H9 (cell line): Measurements from ENCODE around the gene MIGA1. TPM values are rescaled to one million over a fixed set of nuclear protein-coding genes. Genes with fewer than 3 reads are reported as not detected.
"Not testable (repeated sequence)": the region's sequence is repeated elsewhere in the genome, so short reads cannot be mapped to it uniquely, and the experiment has no call there.

Source experiments
- DNase-seq: peaks from one replicate; pipeline ENCODE4 v3.0.0-alpha.2; 2017
- H2AFZ ChIP-seq: one replicate; pipeline ENCODE4 v1.6.1; 2013; ENCODE audit warnings: mild to moderate bottlenecking, low read length, control low read depth, moderate library complexity
- H2AK5ac ChIP-seq: 2 replicates; pipeline ENCODE4 v1.6.1; 2013; ENCODE audit warnings: low read length, control low read depth, mixed read lengths; ENCODE audit not compliant: insufficient read length
- H2BK120ac ChIP-seq: one replicate; pipeline ENCODE4 v1.6.1; 2013; ENCODE audit warnings: low read depth, mild to moderate bottlenecking, low read length, control low read depth, inconsistent platforms; ENCODE audit not compliant: poor library complexity, severe bottlenecking
- H2BK12ac ChIP-seq: 2 replicates; pipeline ENCODE4 v1.6.1; 2013; ENCODE audit warnings: low read length, control low read depth, mixed read lengths, low read depth; ENCODE audit not compliant: insufficient read length
- H2BK15ac ChIP-seq: 2 replicates; pipeline ENCODE4 v1.6.1; 2013; ENCODE audit warnings: low read depth, low read length, control low read depth
- H2BK20ac ChIP-seq: one replicate; pipeline ENCODE4 v1.6.1; 2013; ENCODE audit warnings: low read depth, mild to moderate bottlenecking, low read length, control low read depth, inconsistent platforms; ENCODE audit not compliant: poor library complexity, severe bottlenecking
- H2BK5ac ChIP-seq: 2 replicates; pipeline ENCODE4 v1.6.1; 2013; ENCODE audit warnings: low read length, control low read depth, mixed read lengths; ENCODE audit not compliant: insufficient read length
- H3K14ac ChIP-seq: 2 replicates; pipeline ENCODE4 v1.6.1; 2013; ENCODE audit warnings: low read length, control low read depth; ENCODE audit not compliant: insufficient read depth
- H3K18ac ChIP-seq: 2 replicates; pipeline ENCODE4 v1.6.1; 2013; ENCODE audit warnings: low read depth, mild to moderate bottlenecking, mixed read lengths, low read length, control low read depth; ENCODE audit not compliant: insufficient read length
- H3K23ac ChIP-seq: 2 replicates; pipeline ENCODE4 v1.6.1; 2013; ENCODE audit warnings: low read length, control low read depth, mixed read lengths, low read depth; ENCODE audit not compliant: insufficient read length
- H3K23me2 ChIP-seq: 2 replicates; pipeline ENCODE4 v1.6.1; 2013; ENCODE audit warnings: low read depth, mild to moderate bottlenecking, mixed read lengths, low read length, control low read depth; ENCODE audit not compliant: insufficient read length, poor library complexity, severe bottlenecking
- H3K27ac ChIP-seq: 2 replicates; pipeline ENCODE4 v1.5.1; 2013; ENCODE audit warnings: low read length, control low read depth, mixed read lengths, low read depth; ENCODE audit not compliant: insufficient read length
- H3K27me3 ChIP-seq: 2 replicates; pipeline ENCODE4 v1.6.1; 2013; ENCODE audit warnings: low read length, control low read depth, inconsistent platforms; ENCODE audit not compliant: insufficient read depth
- H3K4ac ChIP-seq: 2 replicates; pipeline ENCODE4 v1.6.1; 2013; ENCODE audit warnings: low read depth, mild to moderate bottlenecking, control low read depth, inconsistent platforms, low read length, moderate library complexity
- H3K4me1 ChIP-seq: 2 replicates; pipeline ENCODE4 v1.6.1; 2013; ENCODE audit warnings: low read length, control low read depth, inconsistent platforms; ENCODE audit not compliant: insufficient read depth
- H3K4me2 ChIP-seq: 2 replicates; pipeline ENCODE4 v1.6.1; 2013; ENCODE audit warnings: low read length, control low read depth, mixed read lengths; ENCODE audit not compliant: insufficient read length, insufficient read depth
- H3K56ac ChIP-seq: 2 replicates; pipeline ENCODE4 v1.6.1; 2013; ENCODE audit warnings: low read depth, mild to moderate bottlenecking, mixed read lengths, low read length, control low read depth; ENCODE audit not compliant: insufficient read length
- H3K79me1 ChIP-seq: 2 replicates; pipeline ENCODE4 v1.6.1; 2013; ENCODE audit warnings: low read depth, mild to moderate bottlenecking, moderate library complexity, low read length, control low read depth, inconsistent platforms; ENCODE audit not compliant: insufficient read depth, poor library complexity, severe bottlenecking
- H3K79me2 ChIP-seq: 2 replicates; pipeline ENCODE4 v1.6.1; 2013; ENCODE audit warnings: low read length, control low read depth, inconsistent platforms; ENCODE audit not compliant: insufficient read depth
- H3K9ac ChIP-seq: 2 replicates; pipeline ENCODE4 v1.6.1; 2013; ENCODE audit warnings: low read length, control low read depth, mixed read lengths; ENCODE audit not compliant: insufficient read length; ENCODE audit errors: extremely low read depth
- H3K9me3 ChIP-seq: one replicate; pipeline ENCODE4 v1.6.1; 2013; ENCODE audit warnings: low read depth, low read length, inconsistent platforms; ENCODE audit not compliant: control insufficient read depth
- H3T11ph ChIP-seq: one replicate; pipeline ENCODE4 v1.6.1; 2013; ENCODE audit warnings: mild to moderate bottlenecking, low read length, control low read depth, inconsistent platforms
- H4K20me1 ChIP-seq: one replicate; pipeline ENCODE4 v1.6.1; 2013; ENCODE audit not compliant: control insufficient read depth, insufficient read length, insufficient read depth
- H4K5ac ChIP-seq: 2 replicates; pipeline ENCODE4 v1.6.1; 2013; ENCODE audit warnings: low read depth, mild to moderate bottlenecking, mixed read lengths, low read length, control low read depth; ENCODE audit not compliant: insufficient read length
- H4K8ac ChIP-seq: replicated peaks from 2 replicates; pipeline ENCODE4 v1.6.1; 2013; ENCODE audit warnings: low read length, control low read depth, mixed read lengths, low read depth; ENCODE audit not compliant: insufficient read length
- H4K91ac ChIP-seq: 2 replicates; pipeline ENCODE4 v1.6.1; 2013; ENCODE audit warnings: low read depth, mild to moderate bottlenecking, moderate library complexity, mixed read lengths, low read length, control low read depth; ENCODE audit not compliant: insufficient read length
- H3K27ac Mint-ChIP-seq, 3 experiments: 2 replicates in 2 of 3; 3 replicates in 1 of 3; pipeline ENCODE4 v1.8.0; 2020 to 2021; ENCODE audit warnings: mixed read lengths in 3 of 3, mild to moderate bottlenecking in 1 of 3, moderate library complexity in 1 of 3
- H3K27me3 Mint-ChIP-seq: 2 replicates; pipeline ENCODE4 v1.8.0; 2021; ENCODE audit warnings: low read depth, mild to moderate bottlenecking, moderate library complexity, mixed read lengths
- H3K36me3 Mint-ChIP-seq, 3 experiments: 2 replicates in 2 of 3; 3 replicates in 1 of 3; pipeline ENCODE4 v1.8.0; 2020 to 2021; ENCODE audit warnings: low read depth in 3 of 3, mixed read lengths in 3 of 3; ENCODE audit not compliant: insufficient read depth in 1 of 3
- H3K4me1 Mint-ChIP-seq, 2 experiments: 2 replicates each; pipeline ENCODE4 v1.8.0; 2020; ENCODE audit warnings: mixed read lengths in 2 of 2
- H3K4me3 Mint-ChIP-seq, 2 experiments: 2 replicates in 1 of 2; 3 replicates in 1 of 2; pipeline ENCODE4 v1.8.0; 2020 to 2021; ENCODE audit warnings: mild to moderate bottlenecking in 2 of 2, mixed read lengths in 2 of 2, moderate library complexity in 1 of 2
- H3K9me3 Mint-ChIP-seq, 2 experiments: 2 replicates in 1 of 2; 3 replicates in 1 of 2; pipeline ENCODE4 v1.8.0; 2020; ENCODE audit warnings: mild to moderate bottlenecking in 2 of 2, mixed read lengths in 2 of 2, moderate library complexity in 1 of 2
- WGBS: extraction: QIAGEN DNeasy Blood & Tissue Kit; methylation state at CpG from one replicate; pipeline ENCODE4 v1.1.7; 2013; ENCODE audit warnings: missing lambda C conversion rate, low lambda C conversion rate, mixed read lengths; ENCODE audit not compliant: insufficient read length; ENCODE audit errors: extremely low coverage; 5-methylcytosine and 5-hydroxymethylcytosine counted together
- total RNA-seq: library from RNA; stranded (reverse); gene quantifications from 2 replicates; pipeline ENCODE4 v1.2.1, GENCODE V29; 2021
- TF ChIP-seq, protein P1 (sequence below): fragments of 200-600 bp; sonication (generic); conservative IDR thresholded peaks from 3 replicates; pipeline ENCODE4 v1.8.0; 2021; ENCODE audit warnings: antibody characterized with exemption, mild to moderate bottlenecking

MIGA1 gene
- total RNA-seq, 1 experiment from 2014 or later, result 6.3 TPM

DNA sequence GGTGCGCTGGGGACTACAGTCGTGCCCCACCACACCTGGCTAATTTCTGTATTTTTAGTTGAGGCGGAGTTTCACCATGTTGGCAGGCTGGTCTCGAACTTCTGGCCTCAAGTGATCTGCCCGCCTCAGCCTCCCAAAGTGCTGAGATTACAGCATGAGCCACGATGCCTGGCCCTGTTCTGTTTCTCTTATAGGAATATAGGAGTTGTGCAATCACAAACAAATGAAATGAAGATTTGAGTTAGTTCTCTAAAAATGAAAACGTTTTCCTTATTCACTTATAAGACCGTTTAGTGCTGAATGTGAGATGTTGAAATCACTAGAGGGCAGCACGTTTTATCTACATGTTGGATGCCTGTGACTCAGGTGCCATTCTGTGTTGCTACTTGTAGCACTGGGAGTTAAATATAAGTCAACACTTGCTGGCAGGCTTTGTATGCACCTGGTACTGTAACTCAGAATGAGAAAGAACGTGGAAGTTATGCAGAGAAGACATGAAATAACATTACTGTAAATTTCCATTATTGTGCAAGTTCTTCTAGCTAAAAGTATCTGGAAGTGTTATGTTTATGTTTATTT, 45.8 kb downstream of the MIGA1 start:
- H3K4me3 Mint-ChIP-seq, result no peak overlapping the region
- Histone ChIP-seq H3K23ac (no peak overlapping the region), H3K9ac (no peak overlapping the region), H2AK5ac (no peak overlapping the region), H3K27me3 (no peaks in the 10 kb centered on the region), H3K56ac (no peak overlapping the region), H4K91ac (no peak overlapping the region), H3K79me1 (no peaks in the 10 kb centered on the region), H3K79me2 (no peaks in the 10 kb centered on the region), H3K23me2 (no peaks in the 10 kb centered on the region), H2BK5ac (no peak overlapping the region), H4K8ac (no peak overlapping the region), H2AFZ (no peak overlapping the region), H3K4me1 (no peaks in the 10 kb centered on the region), H3T11ph (no peak overlapping the region), H3K9me3 (no peaks in the 10 kb centered on the region), H2BK12ac (no peak overlapping the region), H4K20me1 (no peaks in the 10 kb centered on the region), H2BK20ac (no peak overlapping the region), H3K4ac (no peak overlapping the region), H2BK120ac (no peak overlapping the region), H2BK15ac (no peak overlapping the region), H3K27ac (no peak overlapping the region), H4K5ac (no peak overlapping the region), H3K18ac (no peak overlapping the region), H3K4me2 (no peak overlapping the region), H3K14ac (no peak overlapping the region)
- no peaks in the 10 kb centered on the region for H3K4me1 Mint-ChIP-seq
- peaks cover 4 to 13% (median 10%) of the 10 kb centered on the region in 3 experiments; a peak in 6 of 7 replicates for H3K36me3 Mint-ChIP-seq
- H3K27ac Mint-ChIP-seq, result no peak overlapping the region
- peaks cover 0 to 3% of the 10 kb centered on the region in 2 experiments; a peak in 1 of 5 replicates for H3K9me3 Mint-ChIP-seq
- no CpG with 5 or more reads among the region's 10 CpGs for WGBS
- TF ChIP-seq, protein P1, sequence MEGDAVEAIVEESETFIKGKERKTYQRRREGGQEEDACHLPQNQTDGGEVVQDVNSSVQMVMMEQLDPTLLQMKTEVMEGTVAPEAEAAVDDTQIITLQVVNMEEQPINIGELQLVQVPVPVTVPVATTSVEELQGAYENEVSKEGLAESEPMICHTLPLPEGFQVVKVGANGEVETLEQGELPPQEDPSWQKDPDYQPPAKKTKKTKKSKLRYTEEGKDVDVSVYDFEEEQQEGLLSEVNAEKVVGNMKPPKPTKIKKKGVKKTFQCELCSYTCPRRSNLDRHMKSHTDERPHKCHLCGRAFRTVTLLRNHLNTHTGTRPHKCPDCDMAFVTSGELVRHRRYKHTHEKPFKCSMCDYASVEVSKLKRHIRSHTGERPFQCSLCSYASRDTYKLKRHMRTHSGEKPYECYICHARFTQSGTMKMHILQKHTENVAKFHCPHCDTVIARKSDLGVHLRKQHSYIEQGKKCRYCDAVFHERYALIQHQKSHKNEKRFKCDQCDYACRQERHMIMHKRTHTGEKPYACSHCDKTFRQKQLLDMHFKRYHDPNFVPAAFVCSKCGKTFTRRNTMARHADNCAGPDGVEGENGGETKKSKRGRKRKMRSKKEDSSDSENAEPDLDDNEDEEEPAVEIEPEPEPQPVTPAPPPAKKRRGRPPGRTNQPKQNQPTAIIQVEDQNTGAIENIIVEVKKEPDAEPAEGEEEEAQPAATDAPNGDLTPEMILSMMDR, result peak; percentile 57; the same call in 2 of the 3 replicates
- H3K27me3 Mint-ChIP-seq, result no peaks in the 10 kb centered on the region
- DNase-seq, result no peak

DNA sequence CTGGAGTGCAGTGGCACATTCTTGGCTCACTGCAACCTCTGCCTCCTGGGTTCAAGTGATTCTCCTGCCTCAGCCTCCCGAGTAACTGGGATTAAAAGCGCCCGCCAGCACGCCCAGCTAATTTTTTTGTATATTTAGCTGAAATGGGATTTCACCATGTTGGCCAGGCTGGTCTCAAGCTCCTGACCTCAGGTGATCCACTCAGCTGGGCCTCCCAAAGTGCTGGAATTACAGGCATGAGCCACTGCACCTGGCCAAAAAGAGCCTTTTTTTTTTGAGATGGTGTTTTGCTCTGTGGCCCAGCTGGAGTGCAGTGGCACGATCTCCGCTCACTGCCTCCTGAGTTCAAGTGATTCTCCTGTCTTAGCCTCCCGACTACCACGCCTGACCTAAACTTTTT, 47.4 kb downstream of the MIGA1 start:
- not testable (repeated sequence) for H2BK20ac ChIP-seq, H2BK12ac ChIP-seq, H3K23me2 ChIP-seq, H3K4ac ChIP-seq, H2BK5ac ChIP-seq, H3K36me3 Mint-ChIP-seq, H4K5ac ChIP-seq, H3K27me3 ChIP-seq, H4K8ac ChIP-seq, DNase-seq, H2AFZ ChIP-seq, H4K20me1 ChIP-seq, H3K4me2 ChIP-seq, H3K4me1 Mint-ChIP-seq, H3K9ac ChIP-seq, H3K27me3 Mint-ChIP-seq, H3K9me3 ChIP-seq, H4K91ac ChIP-seq, H3K27ac ChIP-seq, H3K79me2 ChIP-seq, H3K56ac ChIP-seq, H3K4me1 ChIP-seq, H3K4me3 Mint-ChIP-seq, H3K14ac ChIP-seq, H2AK5ac ChIP-seq, H3K9me3 Mint-ChIP-seq, H3T11ph ChIP-seq, H2BK15ac ChIP-seq, H3K18ac ChIP-seq, H3K79me1 ChIP-seq, H2BK120ac ChIP-seq, H3K23ac ChIP-seq
- no CpG with 5 or more reads among the region's 8 CpGs for WGBS
- 0 out of 7 replicates have a peak overlapping the region, but pooled peaks of 1 of the 3 experiments have one; percentile 38 for H3K27ac Mint-ChIP-seq
